ENCODE results near the gene TIPIN.
"Not testable (repeated sequence)": the region's sequence is repeated elsewhere in the genome, so short reads cannot be mapped to it uniquely, and the experiment has no call there.

The TIPIN gene, protein sequence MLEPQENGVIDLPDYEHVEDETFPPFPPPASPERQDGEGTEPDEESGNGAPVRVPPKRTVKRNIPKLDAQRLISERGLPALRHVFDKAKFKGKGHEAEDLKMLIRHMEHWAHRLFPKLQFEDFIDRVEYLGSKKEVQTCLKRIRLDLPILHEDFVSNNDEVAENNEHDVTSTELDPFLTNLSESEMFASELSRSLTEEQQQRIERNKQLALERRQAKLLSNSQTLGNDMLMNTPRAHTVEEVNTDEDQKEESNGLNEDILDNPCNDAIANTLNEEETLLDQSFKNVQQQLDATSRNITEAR

DNA sequence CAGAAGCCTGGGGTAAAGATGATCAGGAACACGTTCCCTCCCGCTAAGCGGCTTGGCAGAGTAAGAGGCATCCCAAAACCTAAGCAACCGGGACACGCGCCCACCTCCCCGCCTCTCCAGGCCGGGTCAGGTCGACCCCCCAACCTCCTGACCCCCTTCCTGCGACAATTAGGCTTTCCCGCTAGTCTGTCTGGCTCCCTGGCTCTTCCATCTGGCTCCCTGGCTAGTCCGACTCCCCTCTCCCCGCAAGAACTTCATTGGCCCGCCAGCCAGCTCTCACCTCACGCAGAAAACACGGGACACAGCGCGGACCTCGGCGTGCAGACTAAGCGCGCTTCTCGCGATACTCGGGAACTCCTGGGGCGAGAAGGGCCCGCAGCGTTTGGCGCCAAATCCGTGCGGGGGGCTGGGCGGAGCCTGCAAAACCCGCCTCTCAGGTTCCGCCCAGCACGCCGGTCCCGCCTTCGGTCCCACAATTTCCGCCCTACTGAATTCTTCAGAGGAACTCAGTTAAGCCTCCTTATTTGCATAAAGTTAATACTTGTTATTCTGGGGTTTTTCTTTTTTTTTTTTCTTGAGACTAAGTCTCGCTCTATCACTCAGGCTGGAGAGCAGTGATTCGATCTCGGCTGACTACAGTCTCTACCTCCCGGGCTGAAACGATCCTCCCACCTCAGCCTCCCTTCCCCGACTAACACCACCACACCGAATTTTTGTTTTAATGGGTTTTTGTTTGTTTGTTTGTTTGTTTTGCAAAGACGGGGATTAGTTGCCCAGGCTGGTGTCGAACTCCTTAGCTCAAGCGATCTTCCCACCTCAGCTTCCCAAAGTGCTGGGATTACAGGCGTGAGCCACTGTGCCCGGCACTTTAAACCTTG lies at the start of gene TIPIN:
TSS of gene TIPIN (minus strand) at position 327 of the 878 bp plus-strand sequence. CDS start 3,738 bp downstream, outside the sequence.
- peak; percentile 97 for DNase-seq

- peak; percentile 62 for DNase-seq
Observed at GRCh38 chr15:66405615-66406014, 49.1 kb upstream of the TIPIN start.

GRCh38 chr15:66405007-66405406 lies 48.5 kb upstream of the TIPIN start:
- no peak for DNase-seq

GRCh38 chr15:66404532-66404931 lies 48.0 kb upstream of the TIPIN start:
- no peak for DNase-seq

- no peak for DNase-seq
Observed at GRCh38 chr15:66404122-66404521, 47.6 kb upstream of the TIPIN start.

- DNase-seq, result no peak
Observed at GRCh38 chr15:66403323-66403722, 46.8 kb upstream of the TIPIN start.

GRCh38 chr15:66402761-66403284 lies 46.3 kb upstream of the TIPIN start:
- DNase-seq, result no peak

DNA sequence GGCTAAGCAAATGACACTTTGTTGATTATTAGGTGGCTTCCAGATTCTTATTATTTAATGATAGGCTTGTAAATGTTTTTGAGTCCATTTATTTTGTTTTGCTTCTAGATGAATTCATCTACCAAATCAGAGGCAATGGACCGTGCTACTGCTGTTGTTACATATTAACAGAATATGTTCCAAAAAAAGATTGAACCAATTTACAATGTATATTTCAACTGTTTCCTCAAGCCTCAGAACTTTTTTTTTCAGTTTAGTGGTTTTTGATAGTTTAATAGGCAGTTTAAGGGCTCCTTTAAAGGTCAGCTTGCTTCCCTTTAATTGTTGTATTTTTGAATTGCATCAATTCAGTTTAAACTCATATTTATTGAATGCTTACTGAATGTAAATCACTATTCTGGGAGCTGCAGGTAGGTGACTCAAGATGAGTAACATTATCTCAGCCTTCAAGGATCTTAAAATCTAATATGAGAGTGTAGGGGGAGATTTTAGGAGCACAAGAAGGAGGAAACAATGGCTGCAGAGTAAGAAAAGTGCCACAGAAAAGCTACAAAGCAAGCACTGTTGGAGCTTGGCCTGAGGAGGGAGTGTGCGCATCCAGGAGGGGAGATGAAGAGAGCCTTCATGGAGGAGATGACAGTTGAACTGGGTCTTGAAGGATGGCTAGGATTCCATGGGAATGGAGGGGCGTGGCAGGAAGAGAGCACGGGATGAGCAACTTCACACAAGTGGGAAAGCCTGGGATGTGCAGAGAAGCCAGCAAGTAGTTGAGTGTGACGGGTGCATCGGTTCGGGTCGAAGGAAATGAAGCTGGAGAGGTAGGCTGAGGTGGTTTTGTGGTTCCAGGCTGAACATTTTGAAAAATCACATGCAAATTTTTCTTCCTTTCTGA lies 44.9 kb upstream of the TIPIN start:
- no peak for DNase-seq

DNA sequence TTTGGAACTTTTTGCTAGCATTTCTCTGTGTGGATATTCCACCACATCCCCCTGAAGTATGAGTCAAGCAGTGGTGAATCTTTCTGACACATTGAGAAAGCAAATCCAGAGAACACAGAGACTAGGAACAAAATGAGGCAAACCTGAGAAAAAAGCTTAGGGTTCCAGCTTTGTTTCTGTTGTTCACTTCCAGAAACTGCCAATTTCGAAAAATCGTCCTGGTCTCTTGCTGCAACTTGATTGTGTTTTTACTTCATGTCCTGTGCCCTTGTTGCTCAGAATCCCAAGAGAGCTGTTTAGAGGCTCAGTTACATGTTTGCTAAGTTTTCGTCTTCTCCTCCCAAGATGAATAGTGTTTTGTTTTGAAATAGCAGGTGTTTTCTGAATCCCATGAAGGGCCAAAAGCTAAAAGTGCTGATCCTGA lies 43.9 kb upstream of the TIPIN start:
- no peak for DNase-seq

GRCh38 chr15:66399276-66399675 lies 42.8 kb upstream of the TIPIN start:
- no peak for DNase-seq

GRCh38 chr15:66394915-66395314 lies 38.4 kb upstream of the TIPIN start:
- DNase-seq, result no peak

GRCh38 chr15:66394472-66394871 lies 38.0 kb upstream of the TIPIN start:
- DNase-seq, result no peak

DNA sequence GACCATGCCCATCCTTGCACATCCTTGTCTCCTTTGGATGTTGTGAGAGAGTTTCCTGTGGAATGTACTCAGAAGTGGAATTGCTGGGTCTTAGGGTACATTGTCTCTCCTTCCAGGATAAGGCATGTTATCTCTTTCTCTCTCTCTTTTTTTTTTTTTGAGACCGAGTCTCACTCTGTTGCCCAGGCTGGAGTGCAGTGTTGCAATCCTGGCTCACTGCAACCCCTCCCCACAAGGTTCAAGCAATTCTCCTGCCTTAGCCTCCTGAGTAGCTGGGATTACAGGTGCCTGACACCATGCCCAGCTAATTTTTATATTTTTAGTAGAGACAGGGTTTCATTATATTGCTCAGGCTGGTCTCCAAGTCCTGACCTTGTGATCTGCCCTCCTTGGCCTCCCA lies 36.6 kb upstream of the TIPIN start:
- DNase-seq, result not testable (repeated sequence)

DNA sequence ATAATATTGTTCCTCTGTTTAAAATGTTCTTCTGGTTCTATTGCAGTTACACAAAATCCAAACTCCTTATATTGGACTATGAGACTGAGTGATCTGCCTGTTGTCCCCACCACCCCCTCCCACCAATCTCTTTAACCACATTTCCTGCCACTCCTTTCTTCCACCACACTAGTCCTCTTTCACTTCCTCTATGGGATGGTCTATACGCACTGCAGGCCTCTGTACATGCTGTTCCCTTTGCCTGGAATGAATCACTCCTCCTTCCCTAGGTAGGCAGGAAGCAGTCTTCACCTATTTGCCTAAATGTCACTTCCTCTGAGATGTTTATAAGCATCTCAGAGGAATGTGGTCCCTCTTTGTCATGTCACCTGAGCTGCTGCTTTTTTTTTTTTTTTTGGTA lies 34.2 kb upstream of the TIPIN start:
- no peak for DNase-seq

- no peak for DNase-seq
Observed at GRCh38 chr15:66389859-66390381, 33.4 kb upstream of the TIPIN start.

- no peak for DNase-seq
Observed at GRCh38 chr15:66389098-66389858, 32.8 kb upstream of the TIPIN start.

DNA sequence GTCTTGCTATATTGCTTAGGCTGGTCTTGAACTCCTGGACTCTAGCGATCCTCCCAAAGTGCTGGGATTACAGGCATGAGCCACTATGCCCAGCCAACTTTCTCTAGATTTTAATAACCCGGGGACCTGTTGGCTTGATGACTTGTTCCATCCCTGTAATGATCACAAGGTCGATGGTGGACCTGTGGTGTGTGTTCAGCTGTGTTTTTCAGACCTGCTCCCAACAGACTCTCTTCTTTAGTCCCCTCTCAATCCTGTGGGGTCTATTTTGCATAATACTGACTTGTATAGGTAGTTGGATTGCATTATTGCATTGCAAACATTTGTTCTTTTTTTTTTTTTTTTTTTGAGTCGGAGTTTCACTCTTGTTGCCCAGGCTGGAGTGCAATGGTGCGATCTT lies 32.1 kb upstream of the TIPIN start:
- DNase-seq, result no peak

DNA sequence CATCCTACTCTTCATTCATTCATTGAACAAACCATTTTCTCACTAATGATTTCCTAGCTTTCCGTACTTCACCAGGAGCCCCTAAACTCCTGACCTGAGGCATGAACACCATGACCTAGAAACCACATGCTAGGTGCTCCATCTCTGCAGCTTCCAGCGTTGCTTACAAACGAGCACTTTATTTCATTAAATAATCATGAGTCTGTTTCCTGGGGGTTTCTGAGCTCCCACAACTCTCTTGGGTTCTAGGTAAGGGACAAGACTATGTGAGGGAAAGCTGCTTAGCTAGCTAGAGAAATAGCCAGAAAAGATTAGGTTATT lies 31.5 kb upstream of the TIPIN start:
- no peak for DNase-seq

- DNase-seq, result peak; percentile 35
Observed at GRCh38 chr15:66387163-66388042, 30.9 kb upstream of the TIPIN start.

GRCh38 chr15:66386204-66387123 lies 30.0 kb upstream of the TIPIN start, which contains the start of gene MAP2K1:
Gene MAP2K1, plus strand, starts transcription at chr15:66386912. Its CDS starts 436 bp downstream, at chr15:66387348.
- peak; percentile 99 for DNase-seq
